Measurements from ENCODE around the gene FNDC10.
"Not testable (repeated sequence)": the region's sequence is repeated elsewhere in the genome, so short reads cannot be mapped to it uniquely, and the experiment has no call there.

GRCh38 chr1:1636621-1637478 lies 36.9 kb upstream of the FNDC10 start:
- TF ChIP-seq, protein P1, sequence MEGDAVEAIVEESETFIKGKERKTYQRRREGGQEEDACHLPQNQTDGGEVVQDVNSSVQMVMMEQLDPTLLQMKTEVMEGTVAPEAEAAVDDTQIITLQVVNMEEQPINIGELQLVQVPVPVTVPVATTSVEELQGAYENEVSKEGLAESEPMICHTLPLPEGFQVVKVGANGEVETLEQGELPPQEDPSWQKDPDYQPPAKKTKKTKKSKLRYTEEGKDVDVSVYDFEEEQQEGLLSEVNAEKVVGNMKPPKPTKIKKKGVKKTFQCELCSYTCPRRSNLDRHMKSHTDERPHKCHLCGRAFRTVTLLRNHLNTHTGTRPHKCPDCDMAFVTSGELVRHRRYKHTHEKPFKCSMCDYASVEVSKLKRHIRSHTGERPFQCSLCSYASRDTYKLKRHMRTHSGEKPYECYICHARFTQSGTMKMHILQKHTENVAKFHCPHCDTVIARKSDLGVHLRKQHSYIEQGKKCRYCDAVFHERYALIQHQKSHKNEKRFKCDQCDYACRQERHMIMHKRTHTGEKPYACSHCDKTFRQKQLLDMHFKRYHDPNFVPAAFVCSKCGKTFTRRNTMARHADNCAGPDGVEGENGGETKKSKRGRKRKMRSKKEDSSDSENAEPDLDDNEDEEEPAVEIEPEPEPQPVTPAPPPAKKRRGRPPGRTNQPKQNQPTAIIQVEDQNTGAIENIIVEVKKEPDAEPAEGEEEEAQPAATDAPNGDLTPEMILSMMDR (IDR thresholded peaks at IDR 0.05): not testable (repeated sequence)
- not testable (repeated sequence) for TF ChIP-seq POLR2A (IDR thresholded peaks at IDR 0.05)

Measured in adrenal gland (tissue), 5 donors.